Caco-2 (cell line): ENCODE results near the gene MAP3K9. TPM values are rescaled to one million over a fixed set of nuclear protein-coding genes. Genes with fewer than 3 reads are reported as not detected.

Source experiments
- BruUV-seq: library from RNA; stranded (reverse); fragments of 400-500 nt; replicated peaks from 2 replicates; lab custom pipeline; 2021; lab: Mats Ljungman, UMichigan
- CTCF ChIA-PET: fragments of 300-600 bp; sonication (Branson Sonifier 250); formaldehyde crosslinking; loops from one replicate; lab custom pipeline; 2022; ENCODE audit warnings: antibody characterized with exemption; lab: Charles Lee
- POLR2A ChIA-PET: fragments of 300-600 bp; sonication (Branson Sonifier 250); formaldehyde crosslinking; loops from one replicate; lab custom pipeline; 2022; ENCODE audit warnings: antibody characterized with exemption; lab: Charles Lee
- DNase-seq, 2 experiments: peaks; one replicate each; pipeline versions ENCODE4 v3.0.0 to v3.0.0-alpha.2; 2020 to 2022
- H3K27me3 ChIP-seq: replicated peaks from 2 replicates; pipeline ENCODE4 v1.6.0; 2011; ENCODE audit warnings: low read length; ENCODE audit not compliant: control insufficient read depth, insufficient read depth
- H3K36me3 ChIP-seq: 2 replicates; pipeline ENCODE4 v1.5.1; 2011; ENCODE audit warnings: low read length; ENCODE audit not compliant: control insufficient read depth, insufficient read depth
- H3K4me1 ChIP-seq: fragments of 250-450 bp; sonication (Bioruptor Pico); 2 replicates; pipeline ENCODE4 v1.5.1; 2020; ENCODE audit warnings: mild to moderate bottlenecking
- H3K4me3 ChIP-seq: 2 replicates; pipeline ENCODE4 v1.5.1; 2011; ENCODE audit warnings: low read depth, mild to moderate bottlenecking, control low read depth, low read length
- H3K9me3 ChIP-seq: fragments of 250-450 bp; sonication (Bioruptor Pico); 2 replicates; pipeline ENCODE4 v1.5.1; 2020; ENCODE audit warnings: mild to moderate bottlenecking, moderate library complexity
- H3K27ac Mint-ChIP-seq: one replicate; pipeline ENCODE4 v1.8.0; 2022; ENCODE audit warnings: mixed read lengths; ENCODE audit not compliant: unreplicated experiment
- H3K27me3 Mint-ChIP-seq: one replicate; pipeline ENCODE4 v1.8.0; 2022; ENCODE audit warnings: mixed read lengths; ENCODE audit not compliant: insufficient read depth, unreplicated experiment
- H3K36me3 Mint-ChIP-seq: one replicate; pipeline ENCODE4 v1.8.0; 2022; ENCODE audit warnings: mild to moderate bottlenecking, mixed read lengths; ENCODE audit not compliant: insufficient read depth, unreplicated experiment
- H3K4me1 Mint-ChIP-seq: one replicate; pipeline ENCODE4 v1.8.0; 2022; ENCODE audit warnings: low read depth, mixed read lengths; ENCODE audit not compliant: unreplicated experiment
- H3K4me3 Mint-ChIP-seq: one replicate; pipeline ENCODE4 v1.8.0; 2022; ENCODE audit warnings: mild to moderate bottlenecking, moderate library complexity, mixed read lengths; ENCODE audit not compliant: unreplicated experiment
- H3K9me3 Mint-ChIP-seq: one replicate; pipeline ENCODE4 v1.8.0; 2022; ENCODE audit warnings: mixed read lengths; ENCODE audit not compliant: unreplicated experiment
- intact Hi-C: fragments of 100-400 bp; cut with micrococcal nuclease; formaldehyde crosslinking; loops from one replicate; pipeline ENCODE4 v1.10.0; 2022; ENCODE audit not compliant: unreplicated experiment
- total RNA-seq: library from RNA; stranded (reverse); gene quantifications from 2 replicates; pipeline ENCODE4 v1.2.3, GENCODE V29; 2022
- TF ChIP-seq, protein P1 (sequence below), 2 experiments: fragments of 200-600 bp in 1 of 2; IDR thresholded peaks; 1 replicate in 1 of 2; 2 replicates in 1 of 2; pipeline versions ENCODE4 v1.5.1 to v1.8.0; 2011 to 2022; ENCODE audit warnings: antibody characterized with exemption in 1 of 2, control low read depth in 1 of 2, inconsistent platforms in 1 of 2, low read depth in 1 of 2, low read length in 1 of 2, mild to moderate bottlenecking in 1 of 2, moderate library complexity in 1 of 2; ENCODE audit not compliant: insufficient read depth in 1 of 2, severe bottlenecking in 1 of 2, unreplicated experiment in 1 of 2

The MAP3K9 gene
- total RNA-seq, 1 experiment from 2014 or later: 19.5 TPM

DNA sequence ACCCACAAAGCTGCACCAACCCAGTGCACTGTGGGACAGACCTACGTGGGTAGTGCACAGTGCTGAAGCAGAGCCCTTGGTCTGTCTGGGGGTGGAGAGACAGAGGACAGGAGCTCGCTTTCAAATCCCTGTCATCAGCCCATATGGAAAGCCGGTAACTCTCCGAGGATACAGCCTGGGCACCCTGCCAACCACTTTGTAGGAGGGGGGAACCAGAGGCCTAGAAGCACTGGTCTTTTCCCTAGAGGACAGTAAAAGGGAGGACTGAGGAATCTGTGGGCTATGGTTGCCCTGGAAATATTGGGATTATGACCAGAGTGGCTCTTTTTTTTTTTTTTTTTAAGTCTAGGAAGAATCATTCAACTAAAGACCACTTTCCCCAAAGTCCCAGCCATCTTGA is 74.3 kb downstream of the MAP3K9 start:
- CTCF ChIA-PET: no interaction called here
- intact Hi-C loops: no loop called here
- no TSS peak for BruUV-seq

DNA sequence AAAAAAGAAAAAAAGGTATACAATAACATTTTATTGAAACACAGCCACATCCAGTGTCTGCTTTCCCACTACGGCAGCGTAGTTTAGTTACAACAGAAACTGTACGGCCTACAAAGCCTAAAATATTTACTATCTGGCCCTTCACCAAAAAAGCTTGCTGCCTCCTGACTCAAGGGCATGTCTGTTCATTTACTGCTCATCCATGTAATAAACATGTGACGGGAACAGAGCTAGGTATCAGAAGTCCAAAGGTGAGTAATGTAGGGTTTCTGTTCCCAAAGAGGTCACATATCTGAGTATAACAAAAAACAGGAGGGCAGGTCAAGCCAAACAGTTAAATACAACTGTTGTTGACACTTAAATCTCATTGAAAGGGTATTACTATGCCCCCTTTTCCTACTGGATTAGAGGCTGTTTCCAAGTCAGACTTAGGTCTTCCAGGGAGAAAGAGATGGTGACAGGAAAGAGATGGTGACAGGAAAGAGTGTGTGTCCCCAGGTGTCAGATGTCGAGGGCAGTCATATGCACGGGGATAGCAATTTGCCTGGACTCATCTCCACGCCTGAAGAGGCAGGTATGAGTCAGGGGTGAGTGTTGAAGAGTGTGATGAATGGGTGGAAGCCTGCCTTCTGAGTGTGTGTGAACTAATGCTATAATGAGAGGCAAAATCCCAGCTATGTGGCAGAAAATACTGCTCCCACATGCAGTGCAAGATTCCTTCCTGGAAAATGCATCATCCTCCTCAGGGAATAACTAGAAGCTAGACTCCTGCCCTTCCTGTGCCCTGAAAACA is 77.7 kb downstream of the MAP3K9 start:
- peaks cover 29% of the 10 kb centered on the region for H3K36me3 Mint-ChIP-seq
- no TSS peak for BruUV-seq
- Histone ChIP-seq H3K27me3 (no peaks in the 10 kb centered on the region), H3K9me3 (no peaks in the 10 kb centered on the region), H3K4me3 (no peak overlapping the region), H3K36me3 (peaks cover 1% of the 10 kb centered on the region; the same call in 1 of the 2 replicates), H3K4me1 (no peaks in the 10 kb centered on the region)
- no peaks in the 10 kb centered on the region for H3K27me3 Mint-ChIP-seq
- no peak for DNase-seq
- no peaks in the 10 kb centered on the region for H3K4me1 Mint-ChIP-seq
- ChIA-PET CTCF (no interaction called here), POLR2A (no interaction called here)
- TF ChIP-seq, protein P1, sequence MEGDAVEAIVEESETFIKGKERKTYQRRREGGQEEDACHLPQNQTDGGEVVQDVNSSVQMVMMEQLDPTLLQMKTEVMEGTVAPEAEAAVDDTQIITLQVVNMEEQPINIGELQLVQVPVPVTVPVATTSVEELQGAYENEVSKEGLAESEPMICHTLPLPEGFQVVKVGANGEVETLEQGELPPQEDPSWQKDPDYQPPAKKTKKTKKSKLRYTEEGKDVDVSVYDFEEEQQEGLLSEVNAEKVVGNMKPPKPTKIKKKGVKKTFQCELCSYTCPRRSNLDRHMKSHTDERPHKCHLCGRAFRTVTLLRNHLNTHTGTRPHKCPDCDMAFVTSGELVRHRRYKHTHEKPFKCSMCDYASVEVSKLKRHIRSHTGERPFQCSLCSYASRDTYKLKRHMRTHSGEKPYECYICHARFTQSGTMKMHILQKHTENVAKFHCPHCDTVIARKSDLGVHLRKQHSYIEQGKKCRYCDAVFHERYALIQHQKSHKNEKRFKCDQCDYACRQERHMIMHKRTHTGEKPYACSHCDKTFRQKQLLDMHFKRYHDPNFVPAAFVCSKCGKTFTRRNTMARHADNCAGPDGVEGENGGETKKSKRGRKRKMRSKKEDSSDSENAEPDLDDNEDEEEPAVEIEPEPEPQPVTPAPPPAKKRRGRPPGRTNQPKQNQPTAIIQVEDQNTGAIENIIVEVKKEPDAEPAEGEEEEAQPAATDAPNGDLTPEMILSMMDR (IDR thresholded peaks at IDR 0.05; ENCODE audit: insufficient read depth in 1 of 2, low read depth in 1 of 2, low read length in 1 of 2, severe bottlenecking in 1 of 2, unreplicated experiment in 1 of 2): no peak
- no peaks in the 10 kb centered on the region for H3K9me3 Mint-ChIP-seq
- H3K4me3 Mint-ChIP-seq: no peak overlapping the region
- intact Hi-C loops: no loop called here
- no peak overlapping the region for H3K27ac Mint-ChIP-seq

More for the DNA sequence above, 74.3 kb downstream of the MAP3K9 start:
- no peaks in the 10 kb centered on the region for H3K27me3 Mint-ChIP-seq
- TF ChIP-seq, protein P1 (IDR thresholded peaks at IDR 0.05; ENCODE audit: insufficient read depth in 1 of 2, low read depth in 1 of 2, low read length in 1 of 2, severe bottlenecking in 1 of 2, unreplicated experiment in 1 of 2): no peak
- H3K4me3 Mint-ChIP-seq: no peak overlapping the region
- no peaks in the 10 kb centered on the region for H3K9me3 Mint-ChIP-seq
- H3K4me1 Mint-ChIP-seq: no peaks in the 10 kb centered on the region
- Histone ChIP-seq H3K4me1 (no peaks in the 10 kb centered on the region), H3K4me3 (no peak overlapping the region), H3K27me3 (no peaks in the 10 kb centered on the region), H3K36me3 (no peaks in the 10 kb centered on the region; the same call in 1 of the 2 replicates), H3K9me3 (no peaks in the 10 kb centered on the region)
- POLR2A ChIA-PET: no interaction called here
- no peak for DNase-seq
- H3K27ac Mint-ChIP-seq: no peak overlapping the region
- H3K36me3 Mint-ChIP-seq: peaks cover 26% of the 10 kb centered on the region

DNA sequence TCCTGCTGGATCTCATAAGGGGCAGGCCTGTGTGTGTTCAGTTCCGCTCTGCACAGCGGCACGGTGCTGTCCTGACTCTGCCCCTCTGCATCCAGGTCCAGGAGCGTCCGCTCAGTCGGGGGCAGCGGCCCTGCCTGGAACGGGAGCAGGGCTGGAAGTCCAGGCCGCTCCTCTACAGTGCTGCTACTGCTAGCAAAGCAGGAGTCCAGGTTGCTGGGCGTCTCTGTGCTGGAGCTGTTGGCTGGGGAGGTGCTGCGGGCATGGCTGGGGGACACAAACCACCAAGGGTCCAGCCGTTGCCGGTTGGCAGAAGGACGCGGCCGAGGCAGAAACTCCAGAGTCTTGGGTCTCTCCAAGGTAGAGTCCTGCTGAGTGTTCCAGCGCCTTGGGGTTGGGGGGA is 78.9 kb downstream of the MAP3K9 start:
- Histone ChIP-seq H3K9me3 (no peaks in the 10 kb centered on the region), H3K36me3 (peaks cover 1% of the 10 kb centered on the region; the same call in 1 of the 2 replicates), H3K27me3 (no peaks in the 10 kb centered on the region), H3K4me1 (no peaks in the 10 kb centered on the region), H3K4me3 (no peak overlapping the region)
- no peak for DNase-seq
- CTCF ChIA-PET: no interaction called here
- no peak overlapping the region for H3K27ac Mint-ChIP-seq
- no peaks in the 10 kb centered on the region for H3K27me3 Mint-ChIP-seq
- H3K36me3 Mint-ChIP-seq: peaks cover 34% of the 10 kb centered on the region
- POLR2A ChIA-PET: no interaction called here
- intact Hi-C loops: no loop called here
- H3K9me3 Mint-ChIP-seq: no peaks in the 10 kb centered on the region
- no peaks in the 10 kb centered on the region for H3K4me1 Mint-ChIP-seq
- no TSS peak for BruUV-seq
- H3K4me3 Mint-ChIP-seq: no peak overlapping the region
- TF ChIP-seq, protein P1 (IDR thresholded peaks at IDR 0.05; ENCODE audit: insufficient read depth in 1 of 2, low read depth in 1 of 2, low read length in 1 of 2, severe bottlenecking in 1 of 2, unreplicated experiment in 1 of 2): no peak
